CD4-positive, alpha-beta T cell treated with Interleukin-15 for 1 hour (primary cell): ENCODE measurements around the gene APBA1.

ENCODE experiments used
- DNase-seq: peaks from one replicate; pipeline ENCODE4 v3.0.0-alpha.2; 2020

The APBA1 gene

DNA sequence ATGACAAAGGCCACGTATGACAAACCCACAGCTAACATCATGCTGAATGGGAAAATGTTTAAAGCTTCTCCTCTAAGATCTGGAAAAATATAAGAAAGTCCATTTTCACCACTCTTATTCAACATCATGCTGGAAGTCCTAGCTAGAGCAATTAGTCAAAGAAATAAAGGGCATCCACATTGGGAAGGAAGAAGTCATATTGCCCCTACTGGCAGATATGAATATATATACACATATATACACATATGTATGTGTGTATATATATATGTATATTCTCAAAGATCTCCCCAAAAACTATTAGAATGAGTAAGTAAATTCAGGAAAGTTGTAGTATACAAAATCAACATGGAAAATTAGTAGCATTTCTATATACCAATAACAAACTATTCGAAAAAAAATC is 17.1 kb downstream of the APBA1 start:
- no peak for DNase-seq

DNA sequence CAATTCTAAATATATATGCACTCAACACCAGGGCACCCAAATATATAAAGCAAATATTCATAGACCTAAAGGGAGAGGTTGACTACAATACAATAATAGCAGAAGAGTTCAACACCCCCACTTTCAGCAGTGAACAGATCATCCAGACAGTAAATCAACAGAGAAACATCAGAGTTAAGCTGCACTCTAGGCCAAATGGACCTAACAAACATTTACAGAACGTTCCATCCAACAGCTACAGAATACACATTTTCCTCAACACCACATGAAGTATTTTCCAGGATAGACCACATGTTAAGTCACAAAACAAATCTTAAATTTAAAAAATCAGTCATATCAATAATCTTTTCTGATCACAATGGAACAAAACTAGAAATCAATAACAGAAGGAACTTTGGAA is 18.9 kb downstream of the APBA1 start:
- DNase-seq = no peak

DNA sequence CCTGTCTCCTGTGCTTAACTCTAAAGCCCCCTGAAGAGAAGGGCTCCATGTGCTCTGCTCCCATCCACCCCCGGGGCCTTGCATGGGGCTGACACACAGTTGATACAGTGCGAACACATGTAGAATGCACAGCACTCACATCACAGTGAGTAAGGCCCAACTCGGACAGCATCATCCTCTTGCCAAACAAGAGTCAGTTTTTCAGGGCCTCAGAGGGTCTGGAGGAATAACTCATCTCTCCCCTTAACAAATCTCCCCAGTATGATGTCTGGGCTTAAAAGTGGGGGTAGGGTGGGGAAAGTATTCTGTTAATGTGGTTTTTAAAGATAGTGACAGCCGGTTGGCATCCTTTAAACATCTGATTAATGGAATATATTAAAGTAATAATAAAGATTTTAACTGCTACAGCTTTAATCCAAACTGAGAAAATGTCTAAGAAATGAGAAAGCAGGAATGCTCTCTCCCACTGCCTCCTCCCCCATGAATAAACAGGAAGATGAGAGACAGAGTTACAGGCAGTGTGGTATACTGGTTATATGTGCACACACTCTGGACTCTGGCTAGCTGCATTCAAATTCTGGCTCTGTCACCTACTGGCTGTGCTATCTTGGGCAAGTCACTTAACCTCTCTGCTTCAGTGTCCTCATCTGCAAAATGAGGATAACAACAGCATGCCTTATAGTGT is 22.5 kb downstream of the APBA1 start:
- no peak for DNase-seq

DNA sequence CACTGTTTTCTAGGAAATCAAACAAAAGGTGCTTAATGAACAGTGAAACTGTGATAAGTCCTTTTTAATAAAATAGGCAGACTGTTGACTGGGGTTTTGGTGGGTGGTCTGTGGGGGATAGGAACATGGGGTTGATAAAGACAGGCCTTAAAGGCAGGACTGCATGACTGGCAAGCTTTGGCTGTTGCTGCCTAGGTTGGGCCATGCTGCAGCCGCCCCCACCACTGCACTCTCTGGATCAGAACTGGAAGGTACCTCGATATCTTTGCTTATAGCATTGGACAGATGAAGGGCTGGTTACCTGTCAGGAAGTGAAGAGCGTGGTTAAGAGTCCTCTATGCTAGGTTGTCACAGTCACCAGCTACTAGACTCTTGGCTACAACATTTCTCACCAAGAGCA is 24.4 kb downstream of the APBA1 start:
- DNase-seq = no peak

DNA sequence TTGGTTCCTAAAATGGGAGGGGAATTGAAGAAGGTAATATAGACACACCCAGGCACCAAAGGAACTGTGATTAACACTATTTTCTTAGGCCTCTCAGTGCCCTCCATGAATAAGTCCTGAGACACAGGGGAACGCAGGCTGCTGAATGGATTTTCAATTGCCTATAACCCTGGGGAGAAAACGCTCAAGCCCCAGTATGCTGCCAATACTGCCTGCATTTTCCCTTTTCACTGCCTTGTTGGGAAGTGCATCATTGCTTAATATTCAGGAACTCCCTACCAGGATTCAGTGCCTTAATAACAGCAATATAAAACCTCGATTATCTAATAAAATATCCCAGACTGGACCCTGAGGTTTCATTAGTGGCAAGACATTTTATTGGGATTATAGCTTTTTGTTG is 25.4 kb downstream of the APBA1 start:
- no peak for DNase-seq

DNA sequence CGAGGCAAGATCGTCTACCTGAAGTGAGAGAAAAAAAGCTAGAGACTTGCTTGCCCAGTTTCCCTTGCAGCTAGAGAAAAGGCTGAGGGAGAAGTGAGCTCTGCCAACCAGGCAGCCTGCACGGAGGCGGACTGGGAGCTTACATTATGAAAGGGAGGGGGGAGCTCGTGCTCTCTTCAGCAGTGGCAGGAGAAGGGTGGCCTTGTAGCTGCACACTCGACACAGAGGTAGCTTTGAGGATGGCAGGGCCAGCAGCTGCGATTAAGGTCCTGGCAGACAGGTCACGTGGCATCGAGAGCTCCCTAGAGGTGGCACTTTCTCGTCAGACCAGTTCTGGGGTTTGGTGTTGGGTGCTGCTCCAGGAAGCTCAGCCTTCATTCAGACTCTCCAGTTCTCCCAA is 26.7 kb downstream of the APBA1 start:
- no peak for DNase-seq

DNA sequence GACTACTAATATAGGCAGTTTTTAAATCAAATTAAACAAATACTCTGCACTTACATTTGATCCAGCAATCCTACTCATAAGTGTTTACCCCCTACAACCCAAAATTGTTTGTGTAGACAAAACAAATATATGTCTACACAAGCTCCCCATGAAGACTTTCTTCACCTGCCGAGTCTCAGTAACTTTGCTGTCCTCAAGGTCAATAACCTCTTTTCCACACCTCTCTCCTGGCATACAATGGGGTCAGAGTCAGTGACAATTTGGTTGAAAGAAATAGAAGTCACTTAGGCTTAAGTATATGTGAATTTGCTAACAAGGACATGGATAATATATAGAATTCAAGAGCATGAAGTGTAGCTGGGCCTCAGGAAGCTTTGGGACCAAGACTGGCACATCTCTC is 29.1 kb downstream of the APBA1 start:
- DNase-seq = no peak

DNA sequence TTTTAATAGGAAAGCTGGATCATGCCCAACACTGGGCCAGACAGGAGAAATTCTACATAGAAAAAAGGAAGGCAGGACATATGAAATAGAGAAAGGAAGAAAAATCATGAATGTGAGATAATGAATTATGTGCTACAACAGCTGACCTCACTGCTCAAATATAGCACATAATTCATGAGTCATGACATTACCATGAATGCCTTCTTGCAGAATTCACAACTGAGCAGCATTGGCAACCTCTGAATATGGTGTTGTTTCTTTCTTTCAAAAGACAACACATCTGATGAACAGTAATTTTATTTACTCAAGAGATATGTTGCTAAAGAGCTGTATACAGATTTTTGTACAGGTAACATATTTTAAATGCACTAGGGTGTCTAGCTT is 34.4 kb downstream of the APBA1 start:
- DNase-seq = no peak

DNA sequence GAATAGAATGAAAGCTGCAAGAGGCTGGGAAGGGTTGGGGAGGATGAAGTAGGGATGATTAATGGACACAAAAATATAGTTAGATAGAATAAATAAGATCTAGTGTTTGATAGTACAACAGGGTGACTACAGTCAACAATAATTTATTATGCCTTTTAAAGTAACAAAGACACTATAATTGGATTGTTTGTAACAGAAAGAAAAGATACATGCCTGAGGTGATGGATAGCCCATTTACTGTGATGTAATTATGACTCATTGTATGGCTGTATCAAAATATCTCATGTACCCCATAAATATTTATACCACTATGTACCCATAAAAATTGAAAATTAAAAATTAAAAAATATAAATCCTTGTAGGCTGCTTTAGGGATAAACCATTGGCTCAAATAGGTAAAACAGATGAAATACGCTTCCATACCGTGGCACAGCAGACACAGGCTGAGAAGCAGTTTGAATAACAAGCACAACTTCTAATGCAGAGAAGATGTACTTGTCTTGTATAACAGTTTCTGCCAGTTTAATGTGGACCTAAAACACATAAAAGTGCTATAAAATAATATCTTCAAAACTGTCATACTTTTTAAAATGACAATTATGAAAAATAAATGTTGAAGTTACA is 34.9 kb downstream of the APBA1 start:
- no peak for DNase-seq

DNA sequence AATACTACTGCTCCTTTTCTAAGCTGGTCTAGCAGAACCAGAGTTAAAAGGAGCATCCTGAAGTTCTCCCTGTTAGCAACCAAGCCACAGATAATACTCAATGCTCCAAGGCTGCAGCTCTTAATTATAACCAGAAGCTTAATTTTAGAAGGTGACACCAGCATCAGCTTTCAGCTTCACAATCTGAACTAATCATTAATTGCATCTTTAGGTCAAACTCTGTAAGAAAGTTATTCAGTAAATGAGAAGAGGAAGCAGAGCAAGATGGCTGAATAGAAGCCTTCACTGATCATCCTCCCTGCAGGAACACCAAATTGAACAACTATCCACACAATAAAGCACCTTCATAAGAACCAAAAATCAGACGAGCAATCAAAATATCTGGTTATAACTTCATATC is 38.5 kb downstream of the APBA1 start:
- DNase-seq = no peak

DNA sequence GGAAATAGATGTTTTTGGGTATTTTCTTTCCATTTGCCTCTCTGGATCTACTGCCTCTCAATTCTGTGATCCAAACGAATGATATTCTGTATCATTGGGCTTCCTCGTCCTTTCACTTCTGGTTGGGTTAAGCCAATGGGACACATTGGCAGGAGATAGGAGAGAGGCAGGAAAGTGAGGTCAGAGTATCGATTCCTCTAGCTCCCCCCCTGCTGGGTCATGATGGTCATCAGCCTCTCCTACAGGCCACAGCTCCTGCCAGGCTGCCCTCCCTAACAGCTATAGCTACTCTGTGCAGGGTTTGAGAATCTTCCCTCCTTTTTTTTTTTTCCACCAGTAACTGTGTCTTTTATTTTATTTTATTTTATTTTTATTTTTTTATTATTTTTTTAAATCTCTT is 39.4 kb downstream of the APBA1 start:
- no peak for DNase-seq

DNA sequence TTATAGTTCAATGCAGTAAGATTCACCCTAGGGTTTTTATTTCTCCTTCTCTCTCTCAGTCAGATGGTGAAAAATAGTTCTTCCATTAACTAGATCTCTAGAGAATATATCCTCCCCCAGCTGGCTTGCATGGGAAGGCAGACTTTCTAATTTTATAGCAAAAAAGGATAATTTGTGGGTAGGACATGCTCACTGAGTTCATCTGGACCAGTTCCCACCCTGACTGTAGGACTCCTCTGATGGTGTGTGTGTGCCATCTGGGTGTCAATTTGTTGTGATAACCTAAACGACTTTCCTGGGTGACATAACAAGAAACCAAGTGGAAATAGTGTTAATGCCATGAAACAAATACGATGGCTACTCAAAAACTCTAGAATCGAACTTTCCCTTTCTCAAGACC is 44.9 kb downstream of the APBA1 start:
- DNase-seq = no peak

DNA sequence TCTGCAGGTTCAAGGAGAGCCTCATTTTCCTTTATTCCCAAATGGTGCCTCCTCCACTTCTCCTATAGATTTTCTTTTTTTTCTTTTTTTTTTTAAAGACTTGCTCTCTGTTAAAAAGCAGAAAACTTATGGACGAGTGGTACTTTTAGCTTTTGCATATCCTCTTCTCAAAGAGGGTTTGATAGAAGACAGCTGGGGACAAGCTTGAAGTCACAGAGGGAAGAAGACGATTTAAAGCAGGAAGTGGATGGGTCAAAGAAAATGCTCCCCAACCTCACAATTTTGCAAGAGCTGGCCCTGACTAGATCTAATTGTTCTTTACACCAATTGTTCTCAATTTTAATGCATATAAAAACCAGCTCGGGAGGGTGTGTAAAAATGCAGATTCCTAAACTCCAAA is 48.9 kb downstream of the APBA1 start:
- DNase-seq = no peak

DNA sequence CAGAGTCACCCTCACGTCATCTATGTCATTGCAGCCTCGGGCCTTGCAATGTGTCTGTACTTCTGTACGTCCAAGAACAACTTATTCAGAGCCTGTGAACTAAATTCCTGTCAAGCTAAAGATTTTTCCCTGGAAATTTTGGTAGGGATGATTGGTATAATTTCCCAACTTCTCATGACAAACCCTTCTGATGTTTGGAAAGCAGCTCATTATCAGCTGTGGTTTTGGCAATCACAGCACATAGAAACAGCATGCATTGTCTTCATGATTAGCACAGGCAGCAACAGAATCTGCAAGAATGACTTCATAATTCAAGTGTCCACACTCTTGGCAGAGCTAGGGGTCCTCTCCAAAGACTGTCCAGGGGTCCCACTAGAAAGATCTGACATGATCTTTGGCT is 49.5 kb downstream of the APBA1 start:
- no peak for DNase-seq

DNA sequence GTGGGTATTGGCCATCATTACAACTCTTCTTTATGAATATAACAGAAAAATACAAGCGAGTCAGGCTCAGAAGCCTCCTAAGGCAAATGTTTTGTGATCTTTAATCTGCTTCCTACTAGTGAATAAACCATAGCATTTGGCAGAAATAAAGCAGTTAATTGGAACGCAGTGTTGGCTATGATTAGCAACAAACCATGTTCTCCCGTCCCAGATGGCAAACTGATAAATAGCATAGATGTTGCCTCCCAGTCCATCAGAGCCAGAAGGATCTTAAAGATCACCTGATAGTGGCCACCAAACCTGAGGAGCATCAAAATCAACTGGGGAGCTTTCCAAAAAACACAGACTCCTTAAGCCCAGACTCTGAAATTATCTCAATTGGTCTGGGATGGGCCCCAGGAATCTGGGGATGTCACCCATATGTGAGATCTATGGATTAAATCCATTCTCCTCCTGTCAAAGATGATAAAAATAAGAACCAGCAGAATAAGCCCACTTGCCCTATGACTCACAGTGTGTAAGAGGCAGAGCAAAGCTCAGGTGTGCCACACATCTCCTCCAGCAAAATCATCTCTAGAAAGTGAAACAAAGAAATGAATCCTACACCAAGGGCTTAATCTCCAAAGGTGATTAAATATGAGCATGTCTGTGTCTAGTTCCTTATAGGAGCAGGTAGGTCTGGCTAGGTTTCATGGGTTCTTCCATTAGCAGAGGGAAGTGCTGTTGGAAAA is 50.3 kb downstream of the APBA1 start:
- no peak for DNase-seq

DNA sequence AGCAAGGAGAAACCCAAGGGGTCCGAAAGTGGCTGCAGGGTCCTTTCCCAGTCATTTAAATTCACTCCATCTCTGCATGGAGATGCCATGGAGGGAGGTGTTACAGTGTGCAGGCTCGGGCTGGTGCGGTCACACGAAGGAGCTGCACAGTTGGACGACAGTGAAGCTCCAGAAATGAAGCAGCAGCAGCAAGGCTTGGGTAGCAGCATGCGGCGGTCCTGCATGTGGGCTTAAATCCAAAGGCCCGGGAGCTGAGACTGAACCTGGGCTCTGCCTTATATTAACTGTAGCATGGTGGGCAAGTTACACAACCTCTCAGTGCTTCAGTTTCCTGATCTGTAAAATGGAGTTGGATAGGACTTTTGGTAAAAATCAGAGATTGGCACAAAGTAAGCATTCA is 51.4 kb downstream of the APBA1 start:
- no peak for DNase-seq

DNA sequence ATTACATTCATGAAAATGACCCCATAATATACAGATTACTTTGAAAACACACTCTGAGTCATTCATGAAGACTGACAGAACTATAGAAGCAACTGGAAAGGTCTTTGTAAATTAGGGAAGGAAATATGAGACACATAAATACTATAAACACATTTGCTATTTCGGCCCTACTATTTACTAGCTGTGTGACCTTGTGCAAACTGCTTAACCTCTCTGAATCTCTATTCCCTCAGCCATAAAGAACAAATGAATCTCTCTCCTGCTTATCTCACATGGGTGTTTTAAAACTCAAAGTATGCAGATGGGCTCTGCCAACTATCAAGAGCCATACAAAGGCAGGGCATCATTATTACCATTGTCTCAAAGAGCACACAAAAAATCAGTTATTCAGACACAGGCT is 52.9 kb downstream of the APBA1 start:
- no peak for DNase-seq

DNA sequence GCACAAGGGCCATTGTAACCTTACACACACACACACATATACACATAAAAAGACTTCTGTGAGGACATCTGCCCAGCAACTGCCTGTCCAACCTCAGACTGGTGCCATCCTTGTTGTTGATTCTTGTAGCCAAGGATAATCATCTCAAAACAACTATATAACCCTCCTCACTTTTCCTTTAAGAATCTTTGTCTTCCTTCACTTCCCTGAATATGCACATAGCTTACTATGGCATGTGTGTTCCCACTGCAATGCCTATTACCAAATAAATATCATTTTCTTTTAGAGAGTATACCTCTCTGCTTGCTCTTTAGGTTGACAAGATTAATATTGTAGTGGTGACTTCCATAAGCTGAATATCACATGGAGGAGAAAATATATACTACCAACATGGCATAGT is 55.2 kb downstream of the APBA1 start:
- DNase-seq = no peak

DNA sequence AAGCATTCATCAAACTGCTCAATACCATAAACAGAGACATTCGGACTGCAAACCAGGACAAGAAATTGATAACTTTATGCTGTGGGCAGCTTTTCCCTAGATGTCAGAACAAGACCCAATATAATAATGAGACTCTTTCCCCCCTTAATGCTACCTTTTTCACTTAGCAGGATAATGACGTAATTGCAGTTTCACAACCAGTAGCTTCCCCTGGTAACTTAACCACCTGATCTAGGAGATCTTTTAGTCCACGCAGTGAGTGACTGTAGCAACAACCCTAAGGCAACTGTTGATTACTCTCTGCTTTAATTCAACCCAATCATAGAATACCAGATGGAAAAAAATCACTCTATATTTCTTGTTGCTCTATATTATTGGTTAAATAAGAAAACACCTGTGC is 56.3 kb downstream of the APBA1 start:
- DNase-seq = no peak

DNA sequence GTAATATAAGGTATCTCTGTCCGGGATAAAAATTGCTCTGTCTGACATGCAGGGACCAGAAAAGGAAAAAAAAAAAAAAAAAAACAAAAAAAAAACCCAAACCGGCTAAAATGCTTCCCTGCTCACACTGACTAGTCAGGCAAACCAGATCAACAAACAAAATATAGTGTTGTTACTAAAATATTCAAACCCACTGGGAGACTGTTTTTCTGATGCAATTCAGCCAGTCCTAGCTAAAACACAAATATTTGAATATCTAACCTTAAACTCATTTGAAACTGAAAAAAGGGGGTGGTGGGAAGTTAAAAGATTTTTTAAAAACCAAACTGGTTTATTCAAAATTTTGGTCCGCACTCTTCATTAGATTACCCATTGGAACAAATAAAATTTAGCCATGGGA is 61.0 kb downstream of the APBA1 start:
- DNase-seq = no peak

DNA sequence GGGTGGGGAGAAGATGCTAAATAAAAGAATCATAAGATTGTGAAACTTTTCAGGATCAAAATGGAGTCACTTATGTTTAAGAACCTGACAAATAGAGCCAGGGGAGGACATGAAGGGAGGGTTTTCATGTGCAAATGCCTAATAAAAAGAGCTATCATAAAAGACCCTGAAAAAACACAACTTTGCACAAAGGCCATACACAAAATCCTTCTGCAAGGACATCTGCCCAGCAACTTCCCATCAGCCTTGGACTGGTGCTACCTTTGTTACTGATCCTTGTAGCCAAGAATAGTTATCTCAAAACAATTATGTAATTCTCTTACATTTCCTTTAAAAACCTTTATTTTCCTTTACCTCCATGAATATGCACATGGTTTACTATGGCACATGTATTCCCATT is 63.0 kb downstream of the APBA1 start:
- no peak for DNase-seq

DNA sequence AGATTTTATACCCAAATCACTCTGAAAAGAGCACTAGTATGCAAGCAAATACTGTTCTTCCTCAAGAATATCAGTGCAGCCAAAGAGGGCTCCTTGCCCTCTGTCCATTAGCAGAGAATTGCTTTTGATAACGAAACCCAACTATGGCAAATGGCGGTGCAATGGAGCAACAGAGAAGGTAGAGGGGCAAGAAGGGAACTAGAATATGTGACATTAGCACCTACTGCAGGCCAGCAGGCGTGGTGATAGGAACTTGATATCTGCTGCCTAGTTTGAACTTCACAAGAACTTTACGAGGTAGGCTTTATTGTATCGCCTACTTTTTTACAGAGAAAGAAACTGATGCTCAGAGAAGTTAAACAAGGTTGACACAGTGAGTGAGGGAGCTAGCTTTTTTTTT is 66.1 kb downstream of the APBA1 start:
- no peak for DNase-seq

DNA sequence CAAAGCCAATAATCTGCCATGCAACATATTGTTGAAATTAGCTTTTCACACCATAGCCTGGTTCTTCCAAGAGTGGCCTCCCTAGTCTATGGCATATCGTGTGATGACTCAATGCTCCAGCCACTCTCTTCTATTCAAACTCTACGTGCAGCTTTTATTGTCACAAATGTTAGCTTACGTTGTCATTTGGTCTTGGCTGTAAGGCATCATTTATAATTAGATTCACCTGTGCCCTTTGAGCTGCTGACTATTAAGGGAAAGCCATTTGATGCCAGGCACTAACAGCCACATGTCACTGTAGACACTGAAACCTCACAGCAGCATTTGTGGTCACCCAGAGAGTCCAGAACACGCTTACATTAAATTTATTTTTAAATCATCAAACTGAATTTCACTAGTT is 66.8 kb downstream of the APBA1 start:
- no peak for DNase-seq

DNA sequence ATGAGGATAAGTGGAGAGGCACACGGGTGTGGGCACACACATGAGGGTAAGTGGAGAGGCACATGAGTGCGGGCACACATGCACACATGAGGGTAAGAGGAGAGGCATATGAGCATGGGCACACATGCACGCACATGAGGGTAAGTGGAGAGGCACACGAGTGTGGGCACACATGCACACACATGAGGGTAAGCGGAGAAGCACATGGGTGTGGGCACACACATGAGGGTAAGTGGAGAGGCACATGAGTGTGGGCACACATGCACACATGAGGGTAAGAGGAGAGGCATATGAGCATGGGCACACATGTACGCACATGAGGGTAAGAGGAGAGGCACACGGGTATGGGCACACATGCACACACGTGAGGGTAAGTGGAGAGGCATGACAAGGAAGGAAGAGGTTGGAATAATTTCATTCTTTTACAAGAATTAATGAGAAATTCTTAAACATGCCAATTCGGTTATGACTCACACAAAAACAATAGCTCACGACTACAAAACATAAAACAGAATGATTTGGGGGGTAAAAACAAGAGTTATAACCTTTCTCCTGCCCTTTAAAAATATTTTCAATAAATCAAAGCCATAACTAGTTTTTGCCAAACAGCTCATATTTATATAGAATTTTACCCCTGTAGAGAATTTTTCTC is 67.5 kb downstream of the APBA1 start:
- DNase-seq = no peak
